ENCODE measurements around the gene PRF1. TPM values are rescaled to one million over a fixed set of nuclear protein-coding genes. Genes with fewer than 3 reads are reported as not detected.
"Not testable (repeated sequence)": the region's sequence is repeated elsewhere in the genome, so short reads cannot be mapped to it uniquely, and the experiment has no call there.

Gene PRF1
- total RNA-seq = 4.1 TPM

GRCh38 chr10:70602665-70603448, at the start of gene PRF1:
PRF1 (minus strand) TSS chr10:70602741; CDS start chr10:70600902, 1,839 bp downstream.
- DNase-seq (ENCODE audit: low spot score) = no peak

GRCh38 chr10:70651661-70652060, 49.1 kb upstream of the PRF1 start:
- peak; percentile 2 for DNase-seq (ENCODE audit: low spot score)

- DNase-seq (ENCODE audit: low spot score) = no peak
Measured at GRCh38 chr10:70650718-70651117, 48.2 kb upstream of the PRF1 start.

- no peak for DNase-seq (ENCODE audit: low spot score)
Measured at GRCh38 chr10:70650104-70650503, 47.6 kb upstream of the PRF1 start.

GRCh38 chr10:70649526-70649925, 47.0 kb upstream of the PRF1 start:
- no peak for DNase-seq (ENCODE audit: low spot score)

- DNase-seq (ENCODE audit: low spot score) = no peak
Measured at GRCh38 chr10:70648427-70648826, 45.9 kb upstream of the PRF1 start.

GRCh38 chr10:70647086-70647485, 44.5 kb upstream of the PRF1 start:
- no peak for DNase-seq (ENCODE audit: low spot score)

GRCh38 chr10:70644959-70645358, 42.4 kb upstream of the PRF1 start:
- not testable (repeated sequence) for DNase-seq (ENCODE audit: low spot score)

- DNase-seq (ENCODE audit: low spot score) = not testable (repeated sequence)
Measured at GRCh38 chr10:70643272-70643671, 40.7 kb upstream of the PRF1 start.

GRCh38 chr10:70639640-70640383, 37.3 kb upstream of the PRF1 start:
- DNase-seq (ENCODE audit: low spot score) = not testable (repeated sequence)

GRCh38 chr10:70634515-70634914, 32.0 kb upstream of the PRF1 start:
- not testable (repeated sequence) for DNase-seq (ENCODE audit: low spot score)

GRCh38 chr10:70634011-70634410, 31.5 kb upstream of the PRF1 start:
- DNase-seq (ENCODE audit: low spot score) = no peak

- not testable (repeated sequence) for DNase-seq (ENCODE audit: low spot score)
Measured at GRCh38 chr10:70631735-70632134, 29.2 kb upstream of the PRF1 start.

GRCh38 chr10:70629338-70629737, 26.8 kb upstream of the PRF1 start:
- no peak for DNase-seq (ENCODE audit: low spot score)

GRCh38 chr10:70626056-70626455, 23.5 kb upstream of the PRF1 start:
- no peak for DNase-seq (ENCODE audit: low spot score)

- DNase-seq (ENCODE audit: low spot score) = no peak
Measured at GRCh38 chr10:70622981-70623844, 20.7 kb upstream of the PRF1 start.

GRCh38 chr10:70622541-70622940, 20.0 kb upstream of the PRF1 start:
- DNase-seq (ENCODE audit: low spot score) = no peak

- DNase-seq (ENCODE audit: low spot score) = no peak
Measured at GRCh38 chr10:70621503-70622078, 19.1 kb upstream of the PRF1 start.

GRCh38 chr10:70620020-70620289, 17.4 kb upstream of the PRF1 start:
- DNase-seq (ENCODE audit: low spot score) = no peak

- DNase-seq (ENCODE audit: low spot score) = no peak
Measured at GRCh38 chr10:70619271-70620019, 16.9 kb upstream of the PRF1 start.

GRCh38 chr10:70618663-70619062, 16.1 kb upstream of the PRF1 start:
- no peak for DNase-seq (ENCODE audit: low spot score)

Data from ureter (tissue), 1 donor.